Testis (tissue), 3 donors: ENCODE measurements around the gene DEPDC5. TPM values are rescaled to one million over a fixed set of nuclear protein-coding genes. Genes with fewer than 3 reads are reported as not detected.

Experiments
- DNase-seq: peaks from one replicate; pipeline ENCODE4 v3.0.0-alpha.2; 2019
- H3K27ac ChIP-seq, 2 donors: fragments of 200-600 bp; sonication (generic); one replicate each; pipeline ENCODE4 v1.5.1; 2019
- H3K27me3 ChIP-seq: fragments of 200-600 bp; sonication (generic); one replicate; pipeline ENCODE4 v1.5.1; 2019
- H3K36me3 ChIP-seq: fragments of 200-600 bp; sonication (generic); one replicate; pipeline ENCODE4 v1.5.1; 2017; ENCODE audit warnings: low read depth; ENCODE audit errors: missing control alignments
- H3K4me1 ChIP-seq: fragments of 200-600 bp; sonication (generic); one replicate; pipeline ENCODE4 v1.5.1; 2019
- H3K4me3 ChIP-seq, 2 donors: fragments of 200-600 bp; sonication (generic); one replicate each; pipeline ENCODE4 v1.5.1; 2017 to 2019
- H3K9me3 ChIP-seq: fragments of 200-600 bp; sonication (generic); one replicate; pipeline ENCODE4 v1.5.1; 2017
- POLR2A ChIP-seq: fragments of 450-650 bp; IDR thresholded peaks from one replicate; pipeline ENCODE4 v1.6.1; 2017; ENCODE audit warnings: antibody characterized with exemption, mild to moderate bottlenecking, moderate library complexity
- WGBS, 2 donors: methylation state at CpG; one replicate each; pipeline ENCODE4 v1.1.5; 2018; 5-methylcytosine and 5-hydroxymethylcytosine counted together
- intact Hi-C: fragments of 100-400 bp; cut with DNase I; formaldehyde crosslinking; loops from one replicate; pipeline ENCODE4 v1.15.1; 2023; ENCODE audit warnings: low total_unique reads
- polyA plus RNA-seq: library from polyadenylated mRNA; stranded (reverse); fragments of 350-450 nt; fragmentation: Illumina TruSeq; extraction: RNeasy Lipid Tissue Mini Kit (QIAGEN cat#74804); gene quantifications from one replicate; pipeline ENCODE4 v1.2.3, GENCODE V29; 2014; ENCODE audit warnings: low read depth, low replicate concordance; ENCODE audit not compliant: insufficient read depth
- total RNA-seq, 2 donors: library from RNA; depleted of rRNA; stranded (reverse); fragments of >200 nt; gene quantifications; one replicate each; pipeline ENCODE4 v1.2.3, GENCODE V29; 2016
- TF ChIP-seq, protein P1 (sequence below), 3 experiments: fragments of 450-650 bp in 2 of 3; fragments of 200-600 bp in 1 of 3; sonication (generic) in 1 of 3; IDR thresholded peaks; one replicate each; pipeline ENCODE4 v1.5.1; 2016 to 2019; ENCODE audit warnings: antibody characterized with exemption in 3 of 3, mild to moderate bottlenecking in 2 of 3, moderate library complexity in 1 of 3

Gene DEPDC5
- total and polyA plus RNA-seq, 3 donors from 2014 or later: 22.1 to 70.6 (median 57.8) TPM

- 87 to 93% methylated on average over 17 of the region's 17 CpGs for WGBS, 2 donors
- no peak for DNase-seq
- intact Hi-C loops: no loop called here
Observed at GRCh38 chr22:31933816-31934482, 180.1 kb downstream of the DEPDC5 start.

DNA sequence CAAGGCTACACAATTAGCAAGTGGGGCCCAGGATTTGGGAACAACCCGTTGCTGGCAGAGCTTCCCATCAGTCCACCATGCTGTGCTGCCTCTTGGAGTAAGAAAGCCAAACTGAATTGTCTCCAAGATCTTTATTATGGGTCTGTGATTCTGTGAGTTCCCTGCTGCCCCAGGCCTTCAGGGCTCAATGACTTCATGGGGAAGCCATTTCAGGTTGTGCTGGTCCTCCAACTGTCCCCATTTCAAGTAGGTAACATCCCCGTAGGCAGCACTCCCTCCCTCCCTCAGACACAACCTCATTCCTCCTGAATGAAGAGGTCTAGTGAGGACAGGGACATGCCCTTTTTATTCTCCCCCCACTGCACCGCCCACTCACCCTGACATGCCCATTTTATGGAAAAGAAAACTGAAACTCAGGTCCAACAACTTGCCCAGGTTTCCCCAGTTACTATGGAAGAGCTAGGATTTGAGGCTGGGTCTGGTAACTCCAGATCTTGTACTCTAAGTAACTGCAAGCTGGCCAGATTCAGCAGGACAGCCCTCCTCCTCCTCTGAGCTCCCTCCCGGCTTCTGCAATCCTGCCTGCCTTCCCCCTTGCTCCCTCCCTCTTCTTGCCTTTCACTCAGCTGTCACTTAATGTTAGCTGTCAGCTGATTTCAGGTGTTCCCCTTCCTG lies 182.3 kb downstream of the DEPDC5 start:
- 63 to 82% methylated on average over 4 of the region's 4 CpGs for WGBS, 2 donors
- TF ChIP-seq POLR2A: no peak
- TF ChIP-seq, protein P1, sequence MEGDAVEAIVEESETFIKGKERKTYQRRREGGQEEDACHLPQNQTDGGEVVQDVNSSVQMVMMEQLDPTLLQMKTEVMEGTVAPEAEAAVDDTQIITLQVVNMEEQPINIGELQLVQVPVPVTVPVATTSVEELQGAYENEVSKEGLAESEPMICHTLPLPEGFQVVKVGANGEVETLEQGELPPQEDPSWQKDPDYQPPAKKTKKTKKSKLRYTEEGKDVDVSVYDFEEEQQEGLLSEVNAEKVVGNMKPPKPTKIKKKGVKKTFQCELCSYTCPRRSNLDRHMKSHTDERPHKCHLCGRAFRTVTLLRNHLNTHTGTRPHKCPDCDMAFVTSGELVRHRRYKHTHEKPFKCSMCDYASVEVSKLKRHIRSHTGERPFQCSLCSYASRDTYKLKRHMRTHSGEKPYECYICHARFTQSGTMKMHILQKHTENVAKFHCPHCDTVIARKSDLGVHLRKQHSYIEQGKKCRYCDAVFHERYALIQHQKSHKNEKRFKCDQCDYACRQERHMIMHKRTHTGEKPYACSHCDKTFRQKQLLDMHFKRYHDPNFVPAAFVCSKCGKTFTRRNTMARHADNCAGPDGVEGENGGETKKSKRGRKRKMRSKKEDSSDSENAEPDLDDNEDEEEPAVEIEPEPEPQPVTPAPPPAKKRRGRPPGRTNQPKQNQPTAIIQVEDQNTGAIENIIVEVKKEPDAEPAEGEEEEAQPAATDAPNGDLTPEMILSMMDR (IDR thresholded peaks at IDR 0.05): no peak
- no peak for DNase-seq
- Histone ChIP-seq H3K4me1 (no peaks in the 10 kb centered on the region), H3K9me3 (no peaks in the 10 kb centered on the region), H3K27me3 (no peaks in the 10 kb centered on the region), H3K27ac (no peak overlapping the region), H3K36me3 (no peaks in the 10 kb centered on the region), H3K4me3 (no peak overlapping the region)
- intact Hi-C loops: no loop called here

More at GRCh38 chr22:31933816-31934482, 180.1 kb downstream of the DEPDC5 start:
- Histone ChIP-seq H3K27ac (no peak overlapping the region), H3K9me3 (no peaks in the 10 kb centered on the region), H3K4me1 (peaks cover 7% of the 10 kb centered on the region), H3K27me3 (no peaks in the 10 kb centered on the region), H3K4me3 (no peak overlapping the region), H3K36me3 (no peaks in the 10 kb centered on the region)
- TF ChIP-seq POLR2A: no peak
- TF ChIP-seq, protein P1 (IDR thresholded peaks at IDR 0.05): no peak

GRCh38 chr22:31937341-31937740 lies 183.5 kb downstream of the DEPDC5 start:
- no peak overlapping the region for H3K4me3 ChIP-seq
- DNase-seq: no peak
- no peaks in the 10 kb centered on the region for H3K27me3 ChIP-seq
- WGBS, 2 donors: 56 to 91% methylated on average over 3 of the region's 3 CpGs
- intact Hi-C loops: no loop called here
- H3K36me3 ChIP-seq: no peaks in the 10 kb centered on the region
- no peaks in the 10 kb centered on the region for H3K4me1 ChIP-seq
- no peak overlapping the region for H3K27ac ChIP-seq
- no peaks in the 10 kb centered on the region for H3K9me3 ChIP-seq
- TF ChIP-seq POLR2A: no peak
- TF ChIP-seq, protein P1 (IDR thresholded peaks at IDR 0.05): no peak

DNA sequence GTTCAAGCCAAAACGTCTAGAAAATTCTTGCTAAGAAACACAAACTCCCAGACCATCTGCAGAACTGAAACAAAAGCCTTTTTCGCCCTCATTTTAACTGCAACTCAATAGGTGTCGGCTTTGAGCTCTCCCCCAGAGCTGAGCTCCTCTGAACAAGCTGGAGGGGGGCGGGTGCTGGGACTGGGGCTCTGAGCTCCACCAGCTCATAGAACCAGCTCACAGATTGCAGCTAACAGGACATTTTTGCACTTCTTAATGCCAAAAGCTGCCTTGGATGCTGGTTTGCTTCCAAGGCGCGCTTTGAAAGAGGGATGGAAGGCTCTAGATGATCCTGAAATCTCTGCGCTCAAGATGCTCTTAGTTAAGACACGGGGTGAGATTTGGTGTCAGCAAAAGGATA lies 184.5 kb downstream of the DEPDC5 start:
- intact Hi-C loops: no loop called here
- WGBS, 2 donors: 82 to 85% methylated on average over 7 to 8 of the region's 8 CpGs
- Histone ChIP-seq H3K27me3 (no peaks in the 10 kb centered on the region), H3K27ac (no peak overlapping the region), H3K9me3 (no peaks in the 10 kb centered on the region), H3K36me3 (no peaks in the 10 kb centered on the region), H3K4me3 (no peak overlapping the region), H3K4me1 (peaks cover 3% of the 10 kb centered on the region)
- no peak for TF ChIP-seq POLR2A
- TF ChIP-seq, protein P1 (IDR thresholded peaks at IDR 0.05): no peak
- DNase-seq: no peak

- Histone ChIP-seq H3K27ac (no peak overlapping the region), H3K9me3 (no peaks in the 10 kb centered on the region), H3K36me3 (no peaks in the 10 kb centered on the region), H3K4me1 (peaks cover 11% of the 10 kb centered on the region), H3K4me3 (no peak overlapping the region), H3K27me3 (no peaks in the 10 kb centered on the region)
- no peak for TF ChIP-seq POLR2A
- TF ChIP-seq, protein P1 (IDR thresholded peaks at IDR 0.05): no peak
- no peak for DNase-seq
- intact Hi-C loops: no loop called here
- 85 to 89% methylated on average over 9 of the region's 9 CpGs for WGBS, 2 donors
Observed at GRCh38 chr22:31940506-31940905, 186.7 kb downstream of the DEPDC5 start.
